GDM1 (cell line): Measurements from ENCODE around the gene PTPRU.

Experiments used
- DNase-seq: peaks from one replicate; lab custom pipeline; 2025; lab: John Stamatoyannopoulos, UW

PTPRU gene

DNA sequence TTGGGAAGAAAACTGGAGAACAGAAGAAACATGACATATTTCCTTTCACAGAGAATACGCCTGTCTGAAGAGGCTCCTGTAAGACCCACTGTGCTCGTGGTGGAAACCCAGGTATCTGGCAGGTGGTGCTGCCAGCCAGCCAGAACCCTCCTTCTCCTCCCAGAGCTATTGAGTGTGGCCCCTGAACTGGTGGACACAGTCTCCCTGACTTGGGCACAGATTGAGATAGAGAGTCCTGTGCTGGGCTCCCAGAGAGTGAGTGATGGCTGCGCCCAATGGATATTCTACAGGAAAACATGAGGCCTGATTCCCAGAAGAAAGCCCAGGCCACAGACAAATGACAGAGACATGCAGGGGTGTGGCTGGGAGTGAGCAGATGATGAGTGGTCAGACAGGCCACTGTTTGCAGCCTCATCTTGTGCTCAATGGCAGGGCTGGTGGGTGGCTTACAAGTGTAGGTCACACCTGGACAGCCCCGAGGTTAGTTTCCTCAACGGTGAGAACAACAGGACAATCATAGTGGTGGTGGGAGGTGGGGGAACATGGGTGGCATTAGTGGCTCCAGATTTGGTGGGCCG, 127.9 kb downstream of the PTPRU start:
- DNase-seq = no peak

DNA sequence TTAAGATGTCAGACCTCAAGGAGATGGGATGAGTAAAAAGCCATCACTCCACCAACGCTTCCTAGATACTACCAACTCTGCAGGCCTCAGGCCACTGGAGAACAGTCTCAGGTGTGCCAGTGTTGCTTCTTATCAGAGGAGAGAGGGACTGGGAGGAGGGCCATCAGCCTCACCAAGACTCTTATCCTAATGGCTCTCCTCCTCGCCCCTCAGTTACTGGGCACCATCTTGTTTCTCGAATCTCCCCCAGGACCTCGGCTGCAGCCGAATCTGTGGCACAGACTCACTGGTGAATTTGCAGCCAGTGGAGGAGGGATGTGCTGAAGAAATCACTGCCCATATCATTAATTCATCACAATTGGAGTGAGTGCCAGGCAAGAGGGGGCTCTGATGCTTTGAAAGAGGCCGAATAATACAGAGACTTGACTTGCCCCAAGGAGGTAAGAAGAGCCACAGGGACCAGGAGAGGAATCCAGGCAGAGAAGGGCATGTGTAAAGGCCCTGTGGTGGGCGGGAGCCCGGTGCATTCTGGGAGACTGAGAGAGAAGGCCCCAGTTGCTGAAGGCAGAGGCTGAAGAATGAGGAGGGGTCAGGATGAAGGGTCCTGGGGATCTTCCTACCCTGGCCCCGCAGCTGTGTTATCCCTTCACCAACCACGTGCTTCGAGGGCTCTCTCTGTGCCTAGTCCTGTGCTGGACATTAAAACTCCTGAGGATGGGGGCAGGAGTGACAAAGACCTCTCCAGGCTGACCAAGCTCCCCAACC, 129.8 kb downstream of the PTPRU start:
- DNase-seq = no peak

DNA sequence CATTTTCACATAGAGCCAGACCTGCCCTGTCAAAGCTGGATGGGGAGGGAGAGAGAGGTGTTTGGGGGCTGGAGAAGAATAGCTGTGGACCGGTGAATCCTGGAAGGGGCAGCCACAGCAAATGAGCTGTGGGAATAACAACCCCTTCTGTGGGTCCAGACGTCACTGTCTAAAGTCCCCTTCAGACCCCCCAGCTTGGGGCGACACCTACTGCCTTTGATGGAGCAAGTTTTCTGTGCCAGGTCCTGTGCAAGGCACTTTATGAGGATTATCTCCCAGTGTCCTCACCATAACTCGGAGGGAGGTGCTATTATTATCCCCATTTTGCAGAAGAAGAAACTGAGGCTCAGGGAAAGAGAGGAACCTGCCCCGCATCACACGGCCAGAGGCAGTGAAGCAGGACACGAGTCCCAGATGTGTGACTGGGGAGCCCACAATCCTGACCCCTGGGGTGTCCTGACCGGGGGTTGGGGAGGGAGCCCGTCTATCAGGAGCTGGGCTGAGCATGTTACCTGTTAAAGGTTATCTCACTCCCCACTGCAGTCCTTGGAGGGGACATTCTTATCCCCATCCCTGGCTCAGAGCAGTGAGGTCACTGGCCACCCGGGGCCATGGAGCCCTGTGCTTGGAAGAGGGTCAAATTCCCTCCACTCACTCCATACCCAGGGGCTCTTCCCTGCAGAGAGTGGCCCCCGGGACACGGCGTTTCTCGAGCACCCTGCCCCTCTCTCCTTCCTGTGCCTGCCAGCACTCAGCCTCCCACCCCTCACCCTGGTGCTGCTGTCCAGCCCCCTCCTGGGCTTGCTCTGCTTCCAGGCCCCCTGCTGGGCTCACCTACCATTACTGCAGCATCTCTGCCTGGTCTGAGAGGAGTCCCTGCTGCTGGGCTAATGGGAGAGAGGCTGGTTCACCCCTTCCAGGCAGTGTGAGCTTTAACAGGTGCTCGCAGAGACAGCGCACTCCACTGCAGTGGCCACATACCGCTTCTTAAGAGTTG, 132.9 kb downstream of the PTPRU start:
- DNase-seq = no peak

DNA sequence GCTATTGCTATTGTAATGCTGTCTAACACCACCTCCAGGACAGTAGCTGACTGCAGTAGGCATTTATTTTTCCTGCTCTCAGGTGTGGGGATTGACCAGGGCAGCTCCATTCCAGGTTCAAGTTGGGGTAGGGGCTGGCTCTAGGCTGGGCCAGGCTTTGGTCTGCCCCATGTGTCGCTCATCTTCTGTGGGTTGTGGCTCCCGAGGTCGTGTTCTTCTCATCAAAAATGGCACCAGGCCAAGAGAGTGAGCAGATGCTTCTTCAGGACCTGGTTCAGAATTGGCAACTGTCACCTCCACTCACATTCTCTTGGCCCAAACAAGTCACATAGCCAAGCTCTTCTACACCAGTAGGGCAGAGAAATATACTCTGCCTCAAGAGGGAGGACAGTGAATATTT, 133.7 kb downstream of the PTPRU start:
- DNase-seq = no peak

DNA sequence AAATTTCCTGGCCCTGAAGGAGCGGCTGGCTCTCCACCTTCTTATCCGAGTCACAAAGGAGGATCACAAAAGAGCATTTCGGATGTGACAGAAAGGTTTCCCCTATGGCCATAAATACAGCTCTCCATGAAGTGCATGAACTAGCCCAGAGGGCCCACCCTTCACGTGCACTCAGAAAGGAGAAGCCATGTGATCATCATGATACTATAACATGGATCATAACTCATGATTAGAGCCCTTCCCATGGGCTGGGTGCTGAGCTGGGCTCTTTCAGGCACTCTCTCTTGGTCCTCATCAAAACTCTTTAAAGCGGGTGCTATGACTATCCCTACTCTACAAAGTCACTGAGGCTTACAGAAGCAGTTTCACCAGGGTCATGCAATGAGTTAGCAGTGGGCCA, 135.0 kb downstream of the PTPRU start:
- DNase-seq = no peak

DNA sequence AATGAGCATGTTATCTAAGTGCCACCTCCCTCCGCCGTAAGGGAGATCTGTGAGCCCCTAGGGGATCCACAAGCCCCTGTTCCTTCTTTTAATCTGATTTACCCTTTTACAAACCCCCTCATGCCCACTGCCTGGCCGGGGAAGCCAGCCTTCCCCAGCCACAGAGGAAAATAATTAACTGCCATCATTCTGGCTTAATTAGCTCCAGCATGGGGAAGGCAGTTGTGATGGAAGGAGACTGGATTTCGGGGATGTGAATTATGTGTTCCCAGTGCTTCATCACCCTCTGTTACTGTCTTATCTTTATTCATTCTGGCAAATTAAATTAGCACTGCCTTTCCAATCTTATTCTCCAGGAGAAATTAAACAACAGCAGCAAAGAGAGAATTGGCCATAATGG, 135.8 kb downstream of the PTPRU start:
- DNase-seq = no peak
